Stimulated activated CD4-positive, alpha-beta T cell treated with anti-CD3 and anti-CD28 coated beads, Interleukin-15, amount 100 ng/mL, for 48 hours (primary cell): ENCODE results near the gene CDCA8.
A peak's percentile ranks its signal among the peaks of the same experiment; 100 is the strongest.
"Not testable (repeated sequence)": the region's sequence is repeated elsewhere in the genome, so short reads cannot be mapped to it uniquely, and the experiment has no call there.

ENCODE experiments used
- DNase-seq, 2 donors: peaks; one replicate each; pipeline ENCODE4 v3.0.0-alpha.2; 2020; ENCODE audit warnings: low read depth in 2 of 2

CDCA8 gene

GRCh38 chr1:37673920-37674319, 18.4 kb upstream of the CDCA8 start:
- DNase-seq: peak; percentile 31 to 47

DNA sequence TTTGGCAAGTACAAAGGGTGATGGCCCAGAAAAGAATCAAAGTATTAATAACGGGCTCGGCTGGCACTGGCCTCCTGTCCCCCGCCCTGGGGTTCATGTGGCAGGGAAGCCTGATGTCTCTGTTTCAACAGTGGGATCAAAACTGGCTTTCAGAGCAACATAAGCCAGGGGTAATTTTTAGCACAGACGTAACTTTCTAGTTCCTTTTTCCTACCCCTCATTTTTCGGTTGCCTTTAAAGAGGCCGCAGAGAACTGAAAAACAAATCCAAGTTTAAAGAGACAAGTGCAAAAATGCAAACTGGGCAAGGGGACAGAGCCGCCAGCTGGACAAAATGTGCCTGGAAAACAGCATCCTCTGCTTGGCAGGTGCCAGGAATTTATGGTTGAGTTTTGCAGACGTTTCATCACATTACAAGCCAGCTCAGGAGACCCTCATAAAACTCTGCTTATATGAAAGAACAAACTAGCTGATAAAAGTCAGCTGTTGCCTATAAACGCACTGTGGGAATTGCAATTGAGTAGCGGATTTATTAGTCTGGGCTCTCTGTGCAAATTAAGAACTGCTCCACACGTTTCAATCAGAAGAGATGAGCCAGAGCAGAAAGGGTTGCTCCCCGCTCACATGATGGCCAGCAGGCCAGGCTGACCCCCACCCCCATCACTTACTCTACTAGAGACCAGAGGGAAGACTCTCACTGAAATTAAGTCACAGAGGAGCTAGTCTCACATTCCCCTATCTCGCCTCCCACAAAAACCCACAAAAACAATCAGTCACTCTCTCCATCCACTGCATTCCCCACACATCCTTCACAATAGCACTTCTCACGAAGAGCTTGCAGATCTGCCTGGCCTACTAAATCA, 15.8 kb upstream of the CDCA8 start:
- no peak for DNase-seq

DNA sequence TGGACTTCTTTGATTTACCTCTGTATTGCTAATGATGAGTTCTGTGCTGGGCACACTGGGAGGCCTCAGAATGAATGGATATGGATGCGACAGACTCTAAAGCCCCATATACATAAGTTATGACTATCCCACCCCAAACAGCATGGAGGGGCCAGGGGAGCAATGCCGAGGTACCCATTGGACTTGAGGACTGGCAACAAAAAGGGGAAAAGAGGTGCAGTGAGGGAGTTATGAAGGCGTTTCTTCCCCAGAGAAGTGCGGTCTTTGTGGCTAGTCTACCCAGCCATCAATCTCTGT, 15.2 kb upstream of the CDCA8 start:
- DNase-seq: no peak

- no peak for DNase-seq
These were observed 14.5 kb upstream of the CDCA8 start for GRCh38 chr1:37677808-37678207.

- no peak for DNase-seq
These were observed 11.4 kb upstream of the CDCA8 start for GRCh38 chr1:37680933-37681332.

DNA sequence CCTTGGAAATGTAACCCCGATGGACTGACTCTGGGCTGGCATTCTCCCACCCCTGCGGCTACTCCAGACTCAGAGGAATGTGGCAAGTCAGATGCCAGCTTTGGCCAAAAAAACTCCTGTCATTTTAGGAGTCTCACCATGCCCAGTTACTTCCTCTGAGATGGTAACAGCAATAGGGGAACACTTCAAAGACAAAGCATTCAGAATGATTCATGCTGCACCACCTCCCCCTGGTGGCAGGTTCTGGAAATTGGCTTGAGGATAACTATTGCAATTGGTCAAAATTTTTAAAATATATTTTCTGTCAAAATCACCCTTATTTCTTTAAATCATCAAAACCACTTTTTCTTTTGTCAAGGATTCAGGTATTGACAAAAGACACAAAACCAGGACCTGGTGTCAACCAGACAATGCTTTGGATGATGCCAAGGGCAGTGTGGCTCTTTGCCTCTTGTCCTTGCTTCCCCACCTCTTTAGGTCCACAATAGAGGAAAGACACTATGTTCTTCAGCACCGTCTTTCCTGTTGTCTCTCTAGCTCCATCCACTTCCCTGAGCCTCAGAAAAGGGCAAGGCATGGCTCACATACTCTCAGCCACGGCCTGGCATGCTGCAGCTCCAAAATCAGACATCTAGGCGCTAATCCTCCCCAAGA, 9.9 kb upstream of the CDCA8 start:
- DNase-seq: peak; percentile 48 to 70

DNA sequence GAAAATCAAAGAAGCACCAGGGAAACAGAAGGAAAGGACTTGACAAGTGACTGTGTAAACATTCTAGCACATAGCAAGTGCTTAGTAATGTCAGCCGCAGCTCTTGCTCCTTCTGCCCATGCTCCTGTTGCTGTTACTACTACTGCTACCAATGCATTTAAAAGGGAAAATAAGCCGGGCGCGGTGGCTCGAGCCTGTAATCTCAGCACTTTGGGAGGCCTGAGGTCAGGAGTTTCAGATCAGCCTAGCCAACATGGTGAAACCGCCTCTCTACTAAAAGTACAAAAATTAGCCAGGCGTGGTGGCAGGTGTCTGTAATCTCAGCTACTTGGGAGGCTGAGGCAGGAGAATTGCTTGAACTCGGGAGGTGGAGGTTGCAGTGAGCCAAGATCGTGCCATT, 8.1 kb upstream of the CDCA8 start:
- not testable (repeated sequence) for DNase-seq

GRCh38 chr1:37685722-37686121, 6.6 kb upstream of the CDCA8 start:
- DNase-seq: no peak

DNA sequence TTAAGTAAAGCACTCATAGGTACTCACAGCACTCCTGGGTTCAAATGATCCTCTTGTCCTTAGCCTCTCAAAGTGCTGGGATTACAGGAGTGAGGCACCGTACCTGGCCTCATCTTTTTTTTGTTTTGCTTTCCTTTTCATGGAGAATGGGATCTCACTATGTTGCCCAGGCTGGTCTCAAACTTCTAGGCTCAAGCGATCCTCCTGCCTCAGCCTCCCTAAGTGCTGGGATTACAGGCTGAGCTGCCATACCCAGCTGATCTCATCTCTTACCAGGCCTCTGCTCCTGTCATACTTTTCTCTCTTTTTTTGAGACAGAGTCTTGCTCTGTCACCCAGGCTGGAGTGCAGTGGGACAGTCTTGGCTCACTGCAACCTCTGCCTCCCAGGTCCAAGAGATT, 4.6 kb upstream of the CDCA8 start:
- DNase-seq: not testable (repeated sequence)

- no peak for DNase-seq
These were observed 3.4 kb upstream of the CDCA8 start for GRCh38 chr1:37688926-37689325.

DNA sequence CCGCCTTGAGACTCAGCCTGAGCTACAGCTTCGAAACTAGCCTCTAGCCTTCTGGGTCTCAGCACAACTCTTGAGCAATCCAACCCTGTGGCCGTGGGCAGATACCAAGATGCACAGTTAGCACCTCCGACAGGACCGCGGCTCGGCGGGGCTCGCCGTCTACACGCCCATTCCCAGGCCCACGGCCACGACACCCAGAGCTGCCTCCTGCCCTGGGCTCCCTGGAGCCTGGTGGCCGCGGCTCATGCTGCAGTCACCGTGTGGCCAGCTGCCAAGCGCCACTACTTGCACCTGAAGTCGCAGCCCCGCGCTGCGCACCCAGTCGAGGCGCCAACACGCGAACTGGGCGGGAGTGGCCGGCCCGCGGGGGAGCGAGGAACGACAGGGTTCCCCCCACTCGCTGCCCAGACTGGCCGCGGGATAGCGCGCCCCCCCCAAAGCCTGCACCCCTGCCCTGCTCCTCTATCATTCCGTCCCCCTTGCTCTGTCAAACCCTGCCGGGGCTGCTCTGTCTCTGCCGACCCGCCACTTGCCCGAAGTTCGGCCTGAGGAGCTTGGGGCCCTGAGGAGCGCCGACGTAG, 729 bp upstream of the CDCA8 start:
- DNase-seq: peak in 1 of 2 donors; percentile 16

DNA sequence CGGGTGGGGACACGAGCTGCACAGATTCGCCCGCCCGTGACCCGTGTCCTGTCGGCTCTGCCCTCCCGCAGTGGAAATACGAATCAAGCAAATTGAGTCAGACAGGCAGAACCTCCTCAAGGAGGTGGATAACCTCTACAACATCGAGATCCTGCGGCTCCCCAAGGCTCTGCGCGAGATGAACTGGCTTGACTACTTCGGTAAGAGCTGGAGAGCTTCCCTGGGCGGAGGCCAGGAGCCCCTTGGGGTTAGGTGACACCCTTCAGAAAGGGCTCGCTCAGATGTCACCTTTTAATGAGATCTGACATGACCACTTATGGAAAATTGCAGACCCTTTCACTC, 489 bp downstream of the CDCA8 start:
- peak in 1 of 2 donors; percentile 11 for DNase-seq

GRCh38 chr1:37697090-37697489, 4.8 kb downstream of the CDCA8 start:
- DNase-seq: no peak

- DNase-seq: no peak
These were observed 5.4 kb downstream of the CDCA8 start for GRCh38 chr1:37697737-37698136.

GRCh38 chr1:37699147-37699546, 6.8 kb downstream of the CDCA8 start:
- DNase-seq: no peak

DNA sequence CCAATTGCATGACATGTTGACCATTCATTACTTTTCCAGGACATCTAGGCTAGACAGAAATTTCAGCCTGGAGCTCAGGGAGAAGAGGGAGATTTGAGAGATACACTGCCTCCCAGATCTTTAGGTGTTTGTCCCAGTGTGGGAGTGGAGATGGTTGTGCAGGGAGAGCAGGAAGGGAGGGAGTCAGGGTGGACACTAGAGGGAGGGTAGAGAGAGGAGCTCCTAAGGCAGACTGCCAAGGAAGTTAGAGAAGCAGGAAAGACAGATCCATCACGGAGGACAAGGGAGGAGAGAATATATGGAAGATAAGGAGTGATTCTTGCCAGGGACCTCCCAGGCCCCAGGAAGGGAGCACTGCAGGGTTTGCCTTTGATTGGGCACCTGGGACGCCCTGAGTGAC, 8.7 kb downstream of the CDCA8 start:
- DNase-seq: no peak

DNA sequence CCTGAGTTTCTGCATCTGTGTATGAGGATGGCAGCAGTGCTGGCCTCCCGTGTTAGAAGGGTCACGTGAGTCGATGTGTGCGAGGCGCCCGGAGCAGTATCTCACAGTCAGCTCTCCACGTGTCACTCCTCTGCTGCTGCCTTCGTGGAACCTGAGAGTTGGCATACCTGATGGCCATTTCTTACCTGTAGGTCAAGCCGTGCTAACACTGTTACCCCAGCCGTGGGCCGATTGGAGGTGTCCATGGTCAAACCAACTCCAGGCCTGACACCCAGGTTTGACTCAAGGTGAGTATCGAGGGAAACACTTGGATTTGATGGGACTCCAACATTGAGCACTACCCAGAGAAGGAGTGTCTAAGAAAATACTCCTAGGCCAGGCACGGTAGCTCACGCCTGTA, 10.7 kb downstream of the CDCA8 start:
- no peak for DNase-seq

DNA sequence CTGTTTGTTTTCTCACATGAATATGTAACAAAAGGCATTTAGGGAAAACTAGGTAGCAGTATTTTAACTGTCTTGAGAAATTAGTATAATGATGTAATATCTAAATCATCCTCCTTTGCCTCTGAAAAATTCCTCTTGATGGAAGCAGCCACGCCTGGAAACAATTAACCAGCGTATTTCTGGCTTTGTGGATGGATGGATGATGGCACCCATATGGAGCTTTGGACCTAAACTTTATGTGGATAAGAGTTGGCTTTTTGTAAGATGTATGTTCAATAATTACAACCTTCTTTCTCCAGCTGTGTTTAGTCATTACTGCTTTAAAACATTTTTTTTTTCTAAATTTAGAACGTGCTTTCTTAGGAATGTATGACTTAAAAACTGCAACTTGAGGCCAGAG, 12.7 kb downstream of the CDCA8 start:
- no peak for DNase-seq

GRCh38 chr1:37705399-37705798, 13.1 kb downstream of the CDCA8 start:
- DNase-seq: no peak

DNA sequence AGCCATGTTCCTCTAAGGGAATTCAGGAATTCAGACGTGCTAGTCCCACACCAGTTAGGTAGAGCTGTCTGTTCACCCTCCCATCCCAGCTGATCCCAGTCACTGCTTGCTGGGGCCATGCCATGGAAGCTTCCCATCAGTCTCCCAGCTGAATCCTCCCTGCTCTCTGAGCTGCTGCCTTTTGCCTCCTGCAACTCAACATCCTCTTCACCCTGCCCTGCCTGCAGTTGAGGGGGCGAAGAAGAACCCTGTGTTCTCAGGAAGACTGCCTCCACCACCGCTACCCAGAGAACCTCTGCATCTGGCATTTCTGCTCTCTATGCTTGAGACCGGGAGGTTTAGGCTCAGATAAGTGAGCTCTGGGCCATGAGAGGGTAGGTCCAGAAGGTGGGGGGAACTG, 16.2 kb downstream of the CDCA8 start:
- DNase-seq: no peak

- no peak for DNase-seq
These were observed 21.9 kb downstream of the CDCA8 start for GRCh38 chr1:37714226-37714625.

DNA sequence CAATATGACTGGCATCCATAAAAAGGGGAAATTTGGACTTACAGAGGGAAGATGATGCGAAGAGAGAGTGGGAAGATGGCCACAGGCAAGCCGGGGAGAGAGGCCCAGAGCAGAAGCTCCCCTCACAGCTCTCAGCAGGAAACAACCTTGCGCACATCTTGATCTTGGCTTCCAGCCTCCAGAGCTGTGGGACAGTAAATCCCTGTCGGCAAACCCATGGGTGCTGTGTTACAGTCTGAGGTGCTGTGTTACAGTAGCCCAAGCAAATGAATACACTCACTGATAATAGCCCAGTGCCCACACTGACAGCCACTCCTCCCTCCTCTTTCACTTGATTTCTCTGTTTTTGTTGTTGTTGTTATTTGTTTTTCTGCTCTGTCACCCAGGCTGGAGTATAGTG, 22.4 kb downstream of the CDCA8 start:
- DNase-seq: no peak

DNA sequence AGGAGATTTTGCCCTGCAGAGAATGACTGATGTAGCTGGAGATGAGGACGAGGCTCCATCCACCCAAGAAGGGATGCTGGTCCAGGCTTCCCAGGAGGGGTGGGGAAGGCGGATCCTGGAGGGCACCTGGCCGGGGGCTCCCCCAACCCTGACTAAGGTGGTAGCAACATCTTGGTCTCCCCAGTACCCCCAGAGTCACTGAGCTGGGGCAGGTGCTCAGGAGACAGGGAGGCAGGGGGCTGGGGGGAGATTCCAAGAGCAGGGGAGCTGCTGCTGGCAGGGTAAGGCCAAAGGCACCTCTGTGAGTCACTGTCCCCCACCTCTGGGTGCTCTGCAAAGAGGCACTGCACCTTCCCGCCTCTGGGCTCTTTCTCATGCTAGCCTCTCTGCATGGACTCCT, 24.0 kb downstream of the CDCA8 start:
- no peak for DNase-seq
